ENCODE data around the gene ZNF583.

The ZNF583 gene

GRCh38 chr19:56403764-56404704 is at the start of gene ZNF583:
Gene ZNF583, plus strand, starts transcription at chr19:56404332. Its CDS starts 2,783 bp downstream, at chr19:56407115.
- Histone ChIP-seq H3K9me3 (replicated peaks in 1 of 11) (peaks cover 79 to 89% (median 86%) of the 10 kb centered on the region in 11 experiments), H3K4me3 (peak within 1 kb of the TSS; percentile 67 to 86 (median 75)), H3K27ac (peak within 1 kb of the TSS; percentile 89 to 99 (median 97)), H3K4me1 (peaks cover 12 to 22% (median 19%) of the 10 kb centered on the region in 10 experiments; a peak in 19 of 20 replicates), H3K27me3 (no peaks in the 10 kb centered on the region), H3K4me2 (peak within 1 kb of the TSS; percentile 79 to 94 (median 90)), H4K20me1 (no peaks in the 10 kb centered on the region), H3K9ac (peak within 1 kb of the TSS; percentile 88 to 99 (median 95)), H3K36me3 (peaks cover 61 to 70% (median 68%) of the 10 kb centered on the region in 11 experiments)
- no peak for TF ChIP-seq Cebpa-rat (IDR thresholded peaks at IDR 0.05)

DNA sequence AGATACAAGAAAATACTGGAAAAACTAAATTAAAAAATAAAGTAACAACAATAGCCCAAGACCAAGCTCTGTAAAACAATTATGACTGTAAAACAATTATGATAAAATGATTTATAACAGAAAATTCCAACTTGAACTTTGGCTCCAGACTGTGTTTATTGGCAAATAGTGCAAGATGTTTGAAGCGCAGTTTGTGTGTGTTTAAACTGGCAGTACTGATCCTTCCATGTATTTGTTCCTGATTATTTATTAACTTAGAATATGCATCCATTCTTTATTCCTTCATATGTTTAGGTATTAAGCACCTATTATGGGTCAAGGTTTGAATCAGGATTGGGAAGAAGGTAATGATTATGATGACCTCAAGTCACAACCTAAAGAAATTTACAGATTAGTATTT is 48.6 kb upstream of the ZNF583 start:
- H3K9ac ChIP-seq: no peak overlapping the region
- TF ChIP-seq Cebpa-rat (IDR thresholded peaks at IDR 0.05): no peak
- no peak overlapping the region for H3K4me3 ChIP-seq
- no peaks in the 10 kb centered on the region; a peak in 1 of 22 replicates for H3K27me3 ChIP-seq
- H3K4me2 ChIP-seq: no peak overlapping the region
- H3K4me1 ChIP-seq: no peaks in the 10 kb centered on the region
- H3K36me3 ChIP-seq: no peaks in the 10 kb centered on the region
- no peaks in the 10 kb centered on the region for H4K20me1 ChIP-seq
- H3K27ac ChIP-seq: no peak overlapping the region
- H3K9me3 ChIP-seq (replicated peaks in 1 of 11): peaks cover 11 to 29% (median 14%) of the 10 kb centered on the region in 11 experiments; a peak in 21 of 22 replicates

DNA sequence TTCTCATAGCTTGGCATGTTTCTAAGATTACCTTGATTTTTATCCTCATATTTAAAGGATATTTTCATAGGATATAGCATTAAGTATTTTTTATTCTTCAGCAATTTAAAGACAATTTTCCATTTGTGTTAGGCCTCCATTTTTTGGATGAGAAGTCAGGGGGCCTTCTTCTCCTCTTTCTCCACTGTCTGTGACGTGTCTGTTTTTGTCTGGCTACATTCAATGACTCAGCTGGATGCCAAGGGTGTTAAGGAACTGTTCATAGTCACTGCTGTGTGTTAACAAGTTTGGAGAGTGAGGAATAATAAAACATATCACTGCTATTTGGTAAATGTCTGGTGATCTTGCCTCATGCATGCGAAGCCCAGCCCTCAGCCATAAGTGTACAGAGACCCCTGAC is 47.2 kb upstream of the ZNF583 start:
- Histone ChIP-seq H3K27me3 (no peaks in the 10 kb centered on the region), H4K20me1 (no peaks in the 10 kb centered on the region), H3K4me1 (no peaks in the 10 kb centered on the region), H3K4me3 (no peak overlapping the region), H3K9ac (no peak overlapping the region), H3K27ac (no peak overlapping the region), H3K4me2 (no peak overlapping the region), H3K36me3 (no peaks in the 10 kb centered on the region), H3K9me3 (replicated peaks in 1 of 11) (peaks cover 23 to 43% (median 27%) of the 10 kb centered on the region in 11 experiments)
- no peak for TF ChIP-seq Cebpa-rat (IDR thresholded peaks at IDR 0.05)

DNA sequence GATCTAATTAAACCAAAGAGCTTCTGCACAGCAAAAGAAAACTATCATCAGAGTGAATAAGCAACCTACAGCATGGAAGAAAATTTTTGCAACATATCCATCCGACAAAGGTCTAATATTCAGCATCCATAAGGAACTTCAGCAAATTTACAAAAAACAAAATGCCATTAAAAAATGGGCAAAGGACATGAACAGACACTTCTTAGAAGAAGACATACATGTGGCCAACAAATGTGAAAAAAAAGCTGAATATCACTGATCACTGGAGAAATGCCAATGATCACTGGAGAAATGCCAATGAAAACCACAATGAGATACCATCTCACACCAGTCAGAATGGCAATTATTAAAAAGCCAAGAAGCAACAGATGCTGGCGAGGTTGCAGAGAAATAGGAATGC is 43.3 kb upstream of the ZNF583 start:
- H3K4me2 ChIP-seq: no peak overlapping the region
- no peak for TF ChIP-seq Cebpa-rat (IDR thresholded peaks at IDR 0.05)

GRCh38 chr19:56367829-56368711 is 36.1 kb upstream of the ZNF583 start:
- Histone ChIP-seq H3K9me3 (replicated peaks in 1 of 11) (peaks cover 33 to 73% (median 51%) of the 10 kb centered on the region in 11 experiments), H3K27ac (no peak overlapping the region)

More for the DNA sequence above, 43.3 kb upstream of the ZNF583 start:
- Histone ChIP-seq H3K27me3 (no peaks in the 10 kb centered on the region), H3K4me3 (no peak overlapping the region), H3K9ac (no peak overlapping the region), H3K27ac (no peak overlapping the region), H4K20me1 (no peaks in the 10 kb centered on the region), H3K36me3 (no peaks in the 10 kb centered on the region), H3K4me1 (no peaks in the 10 kb centered on the region), H3K9me3 (replicated peaks in 1 of 11) (peaks cover 36 to 80% (median 61%) of the 10 kb centered on the region in 11 experiments)

DNA sequence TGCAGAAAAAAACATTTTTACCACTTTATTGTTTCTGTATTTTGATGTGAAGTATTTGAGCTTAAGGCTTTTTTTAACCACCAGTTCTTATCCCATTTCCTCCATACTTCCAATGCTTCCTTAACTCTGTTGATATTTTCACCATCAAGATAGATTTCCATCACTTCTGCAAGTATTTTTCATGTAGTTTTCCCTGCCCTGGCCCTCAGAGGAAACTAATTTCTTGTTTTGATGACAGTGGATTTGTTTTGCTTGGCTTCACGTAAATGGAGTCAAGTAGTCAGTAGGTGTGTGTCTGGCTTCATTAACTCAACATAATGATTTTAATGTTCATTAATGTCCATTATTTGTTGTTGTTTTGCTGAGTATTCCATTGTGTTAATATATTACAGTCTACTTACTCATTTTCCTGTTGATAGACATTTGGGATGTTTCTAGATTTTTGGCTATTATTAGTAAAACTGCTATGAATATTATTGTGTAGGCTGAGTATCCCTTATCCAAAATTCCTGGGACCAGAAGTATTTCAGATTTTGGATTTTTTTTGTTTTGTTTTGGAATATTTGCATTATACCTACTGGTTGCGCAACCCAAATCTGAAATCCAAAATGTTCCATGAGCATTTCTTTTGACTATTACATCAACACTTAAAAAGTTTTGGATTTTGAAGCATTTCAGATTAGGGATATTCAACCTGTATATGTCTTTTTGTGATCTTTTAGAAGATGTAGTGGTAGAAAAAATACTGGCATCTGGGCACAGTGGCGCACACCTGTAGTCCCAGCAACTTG is 34.1 kb upstream of the ZNF583 start:
- no peaks in the 10 kb centered on the region for H3K4me1 ChIP-seq
- peaks cover 30 to 74% (median 46%) of the 10 kb centered on the region in 11 experiments for H3K9me3 ChIP-seq (replicated peaks in 1 of 11)
- peak in 6 of 11 experiments; percentile 10 to 74 (median 32); a peak in 3 of 22 replicates for TF ChIP-seq Cebpa-rat (IDR thresholded peaks at IDR 0.05)
- H3K9ac ChIP-seq: no peak overlapping the region
- no peak overlapping the region for H3K4me2 ChIP-seq
- H3K4me3 ChIP-seq: no peak overlapping the region
- H3K27ac ChIP-seq: no peak overlapping the region
- H4K20me1 ChIP-seq: no peaks in the 10 kb centered on the region
- no peaks in the 10 kb centered on the region for H3K27me3 ChIP-seq
- no peaks in the 10 kb centered on the region for H3K36me3 ChIP-seq

More at GRCh38 chr19:56367829-56368711, 36.1 kb upstream of the ZNF583 start:
- no peak overlapping the region for H3K4me2 ChIP-seq
- no peaks in the 10 kb centered on the region for H3K4me1 ChIP-seq
- no peaks in the 10 kb centered on the region for H3K27me3 ChIP-seq
- no peaks in the 10 kb centered on the region for H3K36me3 ChIP-seq
- no peak for TF ChIP-seq Cebpa-rat (IDR thresholded peaks at IDR 0.05)
- no peak overlapping the region for H3K4me3 ChIP-seq
- no peak overlapping the region for H3K9ac ChIP-seq
- H4K20me1 ChIP-seq: no peaks in the 10 kb centered on the region

GRCh38 chr19:56372281-56372680 is 31.9 kb upstream of the ZNF583 start:
- Histone ChIP-seq H3K4me3 (no peak overlapping the region), H3K4me1 (no peaks in the 10 kb centered on the region), H3K36me3 (peaks cover 0 to 7% (median 0%) of the 10 kb centered on the region in 11 experiments; a peak in 5 of 22 replicates), H3K4me2 (no peak overlapping the region), H4K20me1 (no peaks in the 10 kb centered on the region), H3K27me3 (no peaks in the 10 kb centered on the region), H3K9ac (no peak overlapping the region), H3K27ac (no peak overlapping the region), H3K9me3 (replicated peaks in 1 of 11) (peaks cover 38 to 78% (median 46%) of the 10 kb centered on the region in 11 experiments)
- TF ChIP-seq Cebpa-rat (IDR thresholded peaks at IDR 0.05): no peak

- Histone ChIP-seq H3K9ac (no peak overlapping the region), H3K4me2 (no peak overlapping the region), H4K20me1 (no peaks in the 10 kb centered on the region), H3K27ac (no peak overlapping the region), H3K9me3 (replicated peaks in 1 of 11) (peaks cover 72 to 95% (median 80%) of the 10 kb centered on the region in 11 experiments), H3K4me1 (no peaks in the 10 kb centered on the region), H3K4me3 (no peak overlapping the region), H3K36me3 (peaks cover 0 to 20% (median 8%) of the 10 kb centered on the region in 11 experiments; a peak in 6 of 22 replicates), H3K27me3 (no peaks in the 10 kb centered on the region)
- no peak for TF ChIP-seq Cebpa-rat (IDR thresholded peaks at IDR 0.05)
These were observed 26.8 kb upstream of the ZNF583 start for GRCh38 chr19:56377105-56377924.

Measured in BLaER1 treated with 17β-estradiol and CSF1 and Interleukin-3, amounts not matched to agents 10 nM and 100 nM (cell line).